Measurements from ENCODE around the gene MOK. TPM values are rescaled to one million over a fixed set of nuclear protein-coding genes. Genes with fewer than 3 reads are reported as not detected.

MOK gene
- total and polyA plus RNA-seq, 4 experiments from 2014 or later: 0.73 to 1.4 (median 1.3) TPM; not detected in 1

- peaks cover 30% of the 10 kb centered on the region for H3K36me3 ChIP-seq (ENCODE audit: insufficient read depth, low read length)
- H3K4me3 ChIP-seq (ENCODE audit: low read length in 2 of 2): no peak overlapping the region
- peaks cover 46 to 68% of the 10 kb centered on the region in 2 donors for H3K36me3 Mint-ChIP-seq
- no peaks in the 10 kb centered on the region for H3K9me3 ChIP-seq (ENCODE audit: control insufficient read depth in 1 of 2, low read length in 2 of 2)
- no peak overlapping the region for H3K4me3 Mint-ChIP-seq
- no peaks in the 10 kb centered on the region for H3K27me3 Mint-ChIP-seq
- intact Hi-C loops (cut with micrococcal nuclease): no loop called here
- no peaks in the 10 kb centered on the region for H3K27me3 ChIP-seq (ENCODE audit: insufficient read depth, low read length)
- no peaks in the 10 kb centered on the region for H3K4me1 ChIP-seq (ENCODE audit: insufficient read depth, low read length)
- H3K27ac ChIP-seq (ENCODE audit: low read depth, low read length): no peak overlapping the region
- H3K27ac Mint-ChIP-seq: peak overlapping the region in 3 of 7 donors; percentile 13 to 60 (median 29)
- H3K4me1 Mint-ChIP-seq: peaks cover 0 to 2% (median 0%) of the 10 kb centered on the region in 4 donors
- ChIA-PET CTCF (ENCODE audit: partially characterized antibody) (no interaction called here), POLR2A (ENCODE audit: partially characterized antibody) (no interaction called here)
- H3K9me3 Mint-ChIP-seq: peaks cover 0 to 2% (median 0%) of the 10 kb centered on the region in 8 donors
- DNase-seq: no peak
These were observed 40.3 kb upstream of the MOK start for GRCh38 chr14:102345232-102345631.

GRCh38 chr14:102344485-102344884 is 39.5 kb upstream of the MOK start:
- H3K27me3 Mint-ChIP-seq: no peaks in the 10 kb centered on the region
- no peak overlapping the region for H3K4me3 Mint-ChIP-seq
- H3K9me3 Mint-ChIP-seq: peaks cover 0 to 2% (median 0%) of the 10 kb centered on the region in 8 donors
- peaks cover 28% of the 10 kb centered on the region for H3K36me3 ChIP-seq (ENCODE audit: insufficient read depth, low read length)
- intact Hi-C loops (cut with micrococcal nuclease): no loop called here
- no peaks in the 10 kb centered on the region for H3K27me3 ChIP-seq (ENCODE audit: insufficient read depth, low read length)
- no peaks in the 10 kb centered on the region for H3K9me3 ChIP-seq (ENCODE audit: control insufficient read depth in 1 of 2, low read length in 2 of 2)
- no peak overlapping the region for H3K27ac ChIP-seq (ENCODE audit: low read depth, low read length)
- ChIA-PET POLR2A (ENCODE audit: partially characterized antibody) (no interaction called here), CTCF (ENCODE audit: partially characterized antibody) (no interaction called here)
- DNase-seq: no peak
- peaks cover 40 to 61% of the 10 kb centered on the region in 2 donors for H3K36me3 Mint-ChIP-seq
- no peaks in the 10 kb centered on the region for H3K4me1 ChIP-seq (ENCODE audit: insufficient read depth, low read length)
- peak overlapping the region in 3 of 7 donors; percentile 13 to 60 (median 29) for H3K27ac Mint-ChIP-seq
- no peak overlapping the region for H3K4me3 ChIP-seq (ENCODE audit: low read length in 2 of 2)
- H3K4me1 Mint-ChIP-seq: peaks cover 0 to 2% (median 0%) of the 10 kb centered on the region in 4 donors

- Histone ChIP-seq H3K36me3 (ENCODE audit: insufficient read depth, low read length) (peaks cover 26% of the 10 kb centered on the region), H3K27me3 (ENCODE audit: insufficient read depth, low read length) (no peaks in the 10 kb centered on the region), H3K4me1 (ENCODE audit: insufficient read depth, low read length) (no peaks in the 10 kb centered on the region), H3K4me3 (ENCODE audit: low read length in 2 of 2) (no peak overlapping the region), H3K27ac (ENCODE audit: low read depth, low read length) (no peak overlapping the region), H3K9me3 (ENCODE audit: control insufficient read depth in 1 of 2, low read length in 2 of 2) (no peaks in the 10 kb centered on the region)
- ChIA-PET CTCF (ENCODE audit: partially characterized antibody) (no interaction called here), POLR2A (ENCODE audit: partially characterized antibody) (no interaction called here)
- Mint-ChIP-seq H3K4me3 (no peak overlapping the region), H3K9me3 (peaks cover 0 to 2% (median 0%) of the 10 kb centered on the region in 8 donors), H3K36me3 (peaks cover 36 to 60% of the 10 kb centered on the region in 2 donors), H3K27ac (no peak overlapping the region), H3K4me1 (peaks cover 0 to 2% (median 0%) of the 10 kb centered on the region in 4 donors), H3K27me3 (no peaks in the 10 kb centered on the region)
- intact Hi-C loops (cut with micrococcal nuclease): no loop called here
- DNase-seq: no peak
These were observed 39.1 kb upstream of the MOK start for GRCh38 chr14:102344084-102344483.

GRCh38 chr14:102342238-102342637 is 37.3 kb upstream of the MOK start:
- POLR2A ChIA-PET (ENCODE audit: partially characterized antibody): no interaction called here
- H3K36me3 Mint-ChIP-seq: peaks cover 32 to 61% of the 10 kb centered on the region in 2 donors

GRCh38 chr14:102341566-102341965 is 36.6 kb upstream of the MOK start:
- no peak overlapping the region for H3K4me3 ChIP-seq (ENCODE audit: low read length in 2 of 2)
- no peak overlapping the region for H3K27ac ChIP-seq (ENCODE audit: low read depth, low read length)
- CTCF ChIA-PET (ENCODE audit: partially characterized antibody): interaction anchor here (1.5 kb wide), 1 partner anchor 25 kb away, joined by 5 read pairs; no protein-coding TSS in a partner anchor
- no peaks in the 10 kb centered on the region for H3K4me1 ChIP-seq (ENCODE audit: insufficient read depth, low read length)
- Mint-ChIP-seq H3K36me3 (peaks cover 32 to 57% of the 10 kb centered on the region in 2 donors), H3K9me3 (peaks cover 0 to 2% (median 0%) of the 10 kb centered on the region in 8 donors), H3K4me3 (no peak overlapping the region), H3K27ac (peak overlapping the region in 1 of 7 donors; percentile 78), H3K27me3 (no peaks in the 10 kb centered on the region), H3K4me1 (peaks cover 0 to 2% (median 0%) of the 10 kb centered on the region in 4 donors)
- no peak for DNase-seq
- intact Hi-C loops (cut with micrococcal nuclease): no loop called here
- peaks cover 18% of the 10 kb centered on the region for H3K36me3 ChIP-seq (ENCODE audit: insufficient read depth, low read length)
- no peaks in the 10 kb centered on the region for H3K27me3 ChIP-seq (ENCODE audit: insufficient read depth, low read length)
- POLR2A ChIA-PET (ENCODE audit: partially characterized antibody): no interaction called here
- no peaks in the 10 kb centered on the region for H3K9me3 ChIP-seq (ENCODE audit: control insufficient read depth in 1 of 2, low read length in 2 of 2)

More at GRCh38 chr14:102342238-102342637, 37.3 kb upstream of the MOK start:
- Mint-ChIP-seq H3K9me3 (peaks cover 0 to 2% (median 0%) of the 10 kb centered on the region in 8 donors), H3K4me3 (no peak overlapping the region), H3K27me3 (no peaks in the 10 kb centered on the region), H3K4me1 (peaks cover 0 to 2% (median 0%) of the 10 kb centered on the region in 4 donors), H3K27ac (no peak overlapping the region)
- Histone ChIP-seq H3K36me3 (ENCODE audit: insufficient read depth, low read length) (peaks cover 18% of the 10 kb centered on the region), H3K9me3 (ENCODE audit: control insufficient read depth in 1 of 2, low read length in 2 of 2) (no peaks in the 10 kb centered on the region), H3K4me3 (ENCODE audit: low read length in 2 of 2) (no peak overlapping the region), H3K4me1 (ENCODE audit: insufficient read depth, low read length) (no peaks in the 10 kb centered on the region), H3K27ac (ENCODE audit: low read depth, low read length) (no peak overlapping the region), H3K27me3 (ENCODE audit: insufficient read depth, low read length) (no peaks in the 10 kb centered on the region)
- CTCF ChIA-PET (ENCODE audit: partially characterized antibody): interaction anchor here (1.2 to 1.5 kb wide), 2 partner anchors 26 to 28 kb away, joined by 3 to 5 read pairs; no protein-coding TSS in a partner anchor
- DNase-seq: no peak
- intact Hi-C loops (cut with micrococcal nuclease): no loop called here

- Histone ChIP-seq H3K4me1 (ENCODE audit: insufficient read depth, low read length) (no peaks in the 10 kb centered on the region), H3K9me3 (ENCODE audit: control insufficient read depth in 1 of 2, low read length in 2 of 2) (no peaks in the 10 kb centered on the region), H3K4me3 (ENCODE audit: low read length in 2 of 2) (no peak overlapping the region), H3K27ac (ENCODE audit: low read depth, low read length) (no peak overlapping the region), H3K27me3 (ENCODE audit: insufficient read depth, low read length) (no peaks in the 10 kb centered on the region), H3K36me3 (ENCODE audit: insufficient read depth, low read length) (peaks cover 19% of the 10 kb centered on the region)
- intact Hi-C loops (cut with micrococcal nuclease): no loop called here
- CTCF ChIA-PET (ENCODE audit: partially characterized antibody): interaction anchor here (0.6 to 1.7 kb wide), 2 partner anchors 13 to 22 kb away, joined by 4 to 5 read pairs; no protein-coding TSS in a partner anchor
- H3K36me3 Mint-ChIP-seq: peaks cover 34 to 60% of the 10 kb centered on the region in 2 donors
- peaks cover 0 to 2% (median 0%) of the 10 kb centered on the region in 4 donors for H3K4me1 Mint-ChIP-seq
- no peak for DNase-seq
- no peak overlapping the region for H3K4me3 Mint-ChIP-seq
- peaks cover 0 to 2% (median 0%) of the 10 kb centered on the region in 8 donors for H3K9me3 Mint-ChIP-seq
- POLR2A ChIA-PET (ENCODE audit: partially characterized antibody): no interaction called here
- H3K27ac Mint-ChIP-seq: no peak overlapping the region
- no peaks in the 10 kb centered on the region for H3K27me3 Mint-ChIP-seq
These were observed 33.8 kb upstream of the MOK start for GRCh38 chr14:102338724-102339123.

GRCh38 chr14:102335163-102335562 is 30.2 kb upstream of the MOK start:
- H3K27ac Mint-ChIP-seq: no peak overlapping the region
- intact Hi-C loops (cut with micrococcal nuclease): no loop called here
- H3K27me3 ChIP-seq (ENCODE audit: insufficient read depth, low read length): no peaks in the 10 kb centered on the region
- DNase-seq: no peak
- no peaks in the 10 kb centered on the region for H3K4me1 ChIP-seq (ENCODE audit: insufficient read depth, low read length)
- H3K9me3 Mint-ChIP-seq: no peaks in the 10 kb centered on the region
- H3K36me3 Mint-ChIP-seq: peaks cover 26 to 50% of the 10 kb centered on the region in 2 donors
- H3K4me3 ChIP-seq (ENCODE audit: low read length in 2 of 2): no peak overlapping the region
- H3K9me3 ChIP-seq (ENCODE audit: control insufficient read depth in 1 of 2, low read length in 2 of 2): no peaks in the 10 kb centered on the region
- CTCF ChIA-PET (ENCODE audit: partially characterized antibody): interaction anchor here (1.4 to 1.5 kb wide), 2 partner anchors 15 to 21 kb away, joined by 4 to 5 read pairs; no protein-coding TSS in a partner anchor
- no peak overlapping the region for H3K4me3 Mint-ChIP-seq
- POLR2A ChIA-PET (ENCODE audit: partially characterized antibody): interaction anchor here (1.2 kb wide), 1 partner anchor 15 kb away, joined by 5 read pairs; the partner anchor contains the start of gene ZNF839
- peaks cover 0 to 2% (median 0%) of the 10 kb centered on the region in 4 donors for H3K4me1 Mint-ChIP-seq
- peaks cover 15% of the 10 kb centered on the region for H3K36me3 ChIP-seq (ENCODE audit: insufficient read depth, low read length)
- no peak overlapping the region for H3K27ac ChIP-seq (ENCODE audit: low read depth, low read length)
- H3K27me3 Mint-ChIP-seq: no peaks in the 10 kb centered on the region
